GM23338 (cell line): ENCODE data around the gene RNF213. TPM values are rescaled to one million over a fixed set of nuclear protein-coding genes. Genes with fewer than 3 reads are reported as not detected.

Source experiments
- ATAC-seq: fragments of 200-7000 bp; cut with Tn5 transposase; 3 replicates; pipeline ENCODE4 v1.9.1; 2020
- DNase-seq: peaks from one replicate; pipeline ENCODE4 v3.0.0-alpha.2; 2015; ENCODE audit warnings: low spot score
- H2AFZ ChIP-seq: fragments of 200-600 bp; sonication (generic); 2 replicates; pipeline ENCODE4 v1.8.0; 2016; ENCODE audit warnings: antibody characterized with exemption, mild to moderate bottlenecking, moderate library complexity
- H3F3A ChIP-seq: fragments of 200-600 bp; sonication (generic); replicated peaks from 2 replicates; pipeline ENCODE4 v1.8.0; 2017; ENCODE audit warnings: antibody characterized with exemption, mixed run types, low read depth
- H3K27ac ChIP-seq: fragments of 200-600 bp; sonication (generic); 2 replicates; pipeline ENCODE4 v1.6.1; 2016; ENCODE audit warnings: low read depth
- H3K27me3 ChIP-seq: fragments of 200-600 bp; sonication (generic); 2 replicates; pipeline ENCODE4 v1.8.0; 2016; ENCODE audit warnings: mild to moderate bottlenecking, mixed run types, moderate library complexity; ENCODE audit not compliant: insufficient read depth
- H3K36me3 ChIP-seq: fragments of 200-600 bp; sonication (generic); 2 replicates; pipeline ENCODE4 v1.8.0; 2016; ENCODE audit warnings: mild to moderate bottlenecking; ENCODE audit not compliant: insufficient read depth
- H3K4me1 ChIP-seq: fragments of 200-600 bp; sonication (generic); 2 replicates; pipeline ENCODE4 v1.8.0; 2016; ENCODE audit warnings: mild to moderate bottlenecking, moderate library complexity; ENCODE audit not compliant: insufficient read depth
- H3K4me2 ChIP-seq: fragments of 200-600 bp; sonication (generic); 2 replicates; pipeline ENCODE4 v1.7.1; 2017; ENCODE audit warnings: mixed run types
- H3K4me3 ChIP-seq: fragments of 200-600 bp; sonication (generic); 2 replicates; pipeline ENCODE4 v1.6.1; 2016; ENCODE audit warnings: mixed run types
- H3K79me2 ChIP-seq: fragments of 200-600 bp; sonication (generic); replicated peaks from 2 replicates; pipeline ENCODE4 v1.8.0; 2017; ENCODE audit warnings: mild to moderate bottlenecking; ENCODE audit not compliant: insufficient read depth
- H3K9me2 ChIP-seq: fragments of 200-600 bp; sonication (generic); 2 replicates; pipeline ENCODE4 v1.8.0; 2017; ENCODE audit not compliant: insufficient read depth
- H4K20me1 ChIP-seq: fragments of 200-600 bp; sonication (generic); replicated peaks from 2 replicates; pipeline ENCODE4 v1.8.0; 2017; ENCODE audit warnings: mild to moderate bottlenecking; ENCODE audit not compliant: insufficient read depth
- H3K27ac Mint-ChIP-seq: 2 replicates; pipeline ENCODE4 v1.8.0; 2020; ENCODE audit warnings: inconsistent platforms, mild to moderate bottlenecking, moderate library complexity, mixed read lengths
- H3K27me3 Mint-ChIP-seq: 3 replicates; pipeline ENCODE4 v1.8.0; 2022; ENCODE audit warnings: low read depth, mild to moderate bottlenecking, moderate library complexity, mixed read lengths, inconsistent platforms; ENCODE audit not compliant: insufficient read depth, poor library complexity
- H3K36me3 Mint-ChIP-seq: 3 replicates; pipeline ENCODE4 v1.8.0; 2021; ENCODE audit warnings: low read depth, mild to moderate bottlenecking, inconsistent platforms, moderate library complexity, mixed read lengths
- H3K4me1 Mint-ChIP-seq: 3 replicates; pipeline ENCODE4 v1.8.0; 2020; ENCODE audit warnings: mild to moderate bottlenecking, inconsistent platforms, mixed read lengths
- H3K4me3 Mint-ChIP-seq: 3 replicates; pipeline ENCODE4 v1.8.0; 2021; ENCODE audit warnings: moderate library complexity, mild to moderate bottlenecking, inconsistent platforms, mixed read lengths
- H3K9me3 Mint-ChIP-seq: 3 replicates; pipeline ENCODE4 v1.8.0; 2020; ENCODE audit warnings: moderate library complexity, mild to moderate bottlenecking, inconsistent platforms, mixed read lengths
- CTCF ChIP-seq, 2 experiments: fragments of 200-600 bp in 1 of 2; sonication (generic) in 1 of 2; conservative IDR thresholded peaks; 2 replicates each; pipeline versions ENCODE4 v1.5.1 to v1.6.1; 2016 to 2017; ENCODE audit warnings: antibody characterized with exemption in 2 of 2, low read depth in 2 of 2, mild to moderate bottlenecking in 2 of 2, moderate library complexity in 1 of 2
- microRNA-seq: library from miRNA; unstranded; fragments of <30 nt; microRNA quantifications from one replicate; pipeline ENCODE4, GENCODE V29; 2017
- polyA plus RNA-seq: library from polyadenylated mRNA; unstranded; fragments of >200 nt; fragmentation: Nextera tagmentation; extraction: Ambion mirVana; gene quantifications from 2 replicates; pipeline ENCODE4 v1.2.1, GENCODE V29; 2016
- small RNA-seq: library from RNA; depleted of rRNA; stranded (forward); fragments of <200 nt; gene quantifications from one replicate; pipeline ENCODE3, GENCODE V24; 2014; ENCODE audit warnings: low replicate concordance
- total RNA-seq: library from RNA; depleted of rRNA; stranded (reverse); fragments of >200 nt; shearing (Covaris generic); gene quantifications from 2 replicates; pipeline ENCODE4 v1.2.3, GENCODE V29; 2014; rRNA removed

Gene RNF213
- total and polyA plus RNA-seq, 2 experiments from 2014 or later, result 21.2 to 67.2 TPM

DNA sequence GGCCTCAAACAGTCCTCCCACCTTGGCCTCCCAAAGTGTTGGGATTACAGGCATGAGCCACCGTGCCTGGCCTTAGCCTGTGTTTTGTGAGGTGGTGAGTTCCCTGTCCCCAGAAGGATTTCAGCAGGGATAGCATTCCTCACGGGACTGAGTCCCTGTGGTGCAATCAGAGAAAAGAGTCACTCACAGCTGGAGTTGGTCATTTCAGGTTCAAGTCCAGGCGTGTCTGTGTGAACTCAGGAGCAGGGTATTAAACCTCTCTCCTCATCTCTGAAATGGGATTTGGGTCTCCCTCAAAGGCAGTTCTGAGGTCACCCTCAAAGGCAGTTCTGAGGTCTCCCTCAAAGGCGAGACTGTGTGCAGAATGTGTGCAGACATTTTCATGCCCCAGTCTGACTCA lies 187.1 kb downstream of the RNF213 start:
- Mint-ChIP-seq H3K9me3 (no peaks in the 10 kb centered on the region), H3K27me3 (peaks cover 6% of the 10 kb centered on the region), H3K27ac (no peak overlapping the region), H3K4me1 (peaks cover 4% of the 10 kb centered on the region; the same call in 2 of the 3 replicates), H3K36me3 (no peaks in the 10 kb centered on the region), H3K4me3 (no peak overlapping the region)
- no peak for TF ChIP-seq CTCF (conservative IDR thresholded peaks at IDR 0.05; ENCODE audit: low read depth in 2 of 2)
- no peaks in the 10 kb centered on the region for H4K20me1 ChIP-seq
- H3F3A ChIP-seq, result no peaks in the 10 kb centered on the region
- H3K79me2 ChIP-seq, result no peaks in the 10 kb centered on the region
- H3K27me3 ChIP-seq, result no peaks in the 10 kb centered on the region
- no peak overlapping the region for H3K4me3 ChIP-seq
- no peaks in the 10 kb centered on the region for H3K4me1 ChIP-seq
- H3K27ac ChIP-seq, result no peak overlapping the region
- no peak for ATAC-seq
- no peak overlapping the region for H3K4me2 ChIP-seq
- H2AFZ ChIP-seq, result no peak overlapping the region
- H3K9me2 ChIP-seq, result no peaks in the 10 kb centered on the region
- DNase-seq, result no peak
- H3K36me3 ChIP-seq, result no peaks in the 10 kb centered on the region

Small RNA genes lying within 50 kb of the gene (microRNA-seq; reads per million reads assigned to microRNA genes)
- not detected for gene MIR4730

Small RNA genes lying within 50 kb of the gene (small RNA-seq; reads per million reads assigned to genes)
- not detected for gene MIR4730

Other genes starting within 250 kb of the RNF213 start
- gene TBC1D16, start 225.0 kb upstream of the RNF213 start, total RNA-seq, result 93.5 and 104 TPM in 2 replicates
- 15.2 and 16.7 TPM in 2 replicates for gene TBC1D16, start 225.0 kb upstream of the RNF213 start, polyA plus RNA-seq
- 7.1 and 8.1 TPM in 2 replicates for gene CCDC40, start 224.2 kb upstream of the RNF213 start, total RNA-seq
- 6.7 and 7.6 TPM in 2 replicates for gene CCDC40, start 224.2 kb upstream of the RNF213 start, polyA plus RNA-seq
- 77.4 and 98.1 TPM in 2 replicates for gene GAA, start 159.3 kb upstream of the RNF213 start, total RNA-seq
- gene GAA, start 159.3 kb upstream of the RNF213 start, polyA plus RNA-seq, result 72.5 and 73.9 TPM in 2 replicates
- 146 and 168 TPM in 2 replicates for gene EIF4A3, start 113.7 kb upstream of the RNF213 start, total RNA-seq
- 147 and 156 TPM in 2 replicates for gene EIF4A3, start 113.7 kb upstream of the RNF213 start, polyA plus RNA-seq
- gene CARD14, start 90.8 kb upstream of the RNF213 start, total RNA-seq, result 0.52 TPM in 1 of 2 replicates, not detected in the other
- 0.08 TPM in 1 of 2 replicates, not detected in the other for gene CARD14, start 90.8 kb upstream of the RNF213 start, polyA plus RNA-seq
- gene SGSH, start 40.5 kb upstream of the RNF213 start, total RNA-seq, result 9.6 and 26.9 TPM in 2 replicates
- 17.5 and 18.6 TPM in 2 replicates for gene SGSH, start 40.5 kb upstream of the RNF213 start, polyA plus RNA-seq
- gene SLC26A11, start 40.4 kb upstream of the RNF213 start, total RNA-seq, result 16.1 and 23.0 TPM in 2 replicates
- 10.8 and 10.9 TPM in 2 replicates for gene SLC26A11, start 40.4 kb upstream of the RNF213 start, polyA plus RNA-seq
- gene ENDOV, start 154.3 kb downstream of the RNF213 start, total RNA-seq, result 10.2 and 11.5 TPM in 2 replicates
- gene ENDOV, start 154.3 kb downstream of the RNF213 start, polyA plus RNA-seq, result 16.0 and 16.1 TPM in 2 replicates
- 20.1 and 20.5 TPM in 2 replicates for gene NPTX1, start 215.8 kb downstream of the RNF213 start, total RNA-seq
- 3.4 and 4.1 TPM in 2 replicates for gene NPTX1, start 215.8 kb downstream of the RNF213 start, polyA plus RNA-seq